ENCODE data around the gene NAP1L4.
A peak's percentile ranks its signal among the peaks of the same experiment; 100 is the strongest.

NAP1L4 gene

GRCh38 chr11:2992234-2992996 lies at the start of gene NAP1L4:
Gene NAP1L4, minus strand, starts transcription at chr11:2992329. Its CDS starts 13,109 bp downstream, at chr11:2979220.
- DNase-seq = peak; percentile 96

- DNase-seq = no peak
Observed at GRCh38 chr11:3040881-3041280, 48.8 kb upstream of the NAP1L4 start.

GRCh38 chr11:3037945-3038271 lies 45.8 kb upstream of the NAP1L4 start:
- DNase-seq = no peak

GRCh38 chr11:3037040-3037944 lies 45.2 kb upstream of the NAP1L4 start:
- DNase-seq = peak; percentile 48

GRCh38 chr11:3036419-3036818 lies 44.3 kb upstream of the NAP1L4 start:
- no peak for DNase-seq

GRCh38 chr11:3035333-3035732 lies 43.2 kb upstream of the NAP1L4 start:
- no peak for DNase-seq

GRCh38 chr11:3030289-3031070 lies 38.4 kb upstream of the NAP1L4 start:
- DNase-seq = no peak

- no peak for DNase-seq
Observed at GRCh38 chr11:3028813-3029212, 36.7 kb upstream of the NAP1L4 start.

- DNase-seq = no peak
Observed at GRCh38 chr11:3026803-3027202, 34.7 kb upstream of the NAP1L4 start.

GRCh38 chr11:3022982-3023381 lies 30.9 kb upstream of the NAP1L4 start:
- no peak for DNase-seq

GRCh38 chr11:3022300-3022967 lies 30.3 kb upstream of the NAP1L4 start:
- peak; percentile 12 for DNase-seq

GRCh38 chr11:3021125-3021524 lies 29.0 kb upstream of the NAP1L4 start:
- DNase-seq = peak; percentile 56

GRCh38 chr11:3020011-3020410 lies 27.9 kb upstream of the NAP1L4 start:
- DNase-seq = no peak

- DNase-seq = no peak
Observed at GRCh38 chr11:3018596-3018995, 26.5 kb upstream of the NAP1L4 start.

GRCh38 chr11:3016861-3017260 lies 24.7 kb upstream of the NAP1L4 start:
- no peak for DNase-seq

- no peak for DNase-seq
Observed at GRCh38 chr11:3015796-3016195, 23.7 kb upstream of the NAP1L4 start.

GRCh38 chr11:3014943-3015342 lies 22.8 kb upstream of the NAP1L4 start:
- DNase-seq = no peak

- DNase-seq = peak; percentile 79
Observed at GRCh38 chr11:3014057-3014938, 22.2 kb upstream of the NAP1L4 start.

- no peak for DNase-seq
Observed at GRCh38 chr11:3011891-3012885, 20.1 kb upstream of the NAP1L4 start.

GRCh38 chr11:3010521-3011275 lies 18.6 kb upstream of the NAP1L4 start:
- no peak for DNase-seq

All from CD4-positive, alpha-beta T cell treated with Interleukin-17A for 1 hour (primary cell).